UCSD-AML1 (cell line): Measurements from ENCODE around the gene STXBP5L.
"Not testable (repeated sequence)": the region's sequence is repeated elsewhere in the genome, so short reads cannot be mapped to it uniquely, and the experiment has no call there.

Experiments used
- DNase-seq: peaks from one replicate; lab custom pipeline; 2025; ENCODE audit not compliant: unreplicated experiment; lab: John Stamatoyannopoulos, UW

STXBP5L gene

DNA sequence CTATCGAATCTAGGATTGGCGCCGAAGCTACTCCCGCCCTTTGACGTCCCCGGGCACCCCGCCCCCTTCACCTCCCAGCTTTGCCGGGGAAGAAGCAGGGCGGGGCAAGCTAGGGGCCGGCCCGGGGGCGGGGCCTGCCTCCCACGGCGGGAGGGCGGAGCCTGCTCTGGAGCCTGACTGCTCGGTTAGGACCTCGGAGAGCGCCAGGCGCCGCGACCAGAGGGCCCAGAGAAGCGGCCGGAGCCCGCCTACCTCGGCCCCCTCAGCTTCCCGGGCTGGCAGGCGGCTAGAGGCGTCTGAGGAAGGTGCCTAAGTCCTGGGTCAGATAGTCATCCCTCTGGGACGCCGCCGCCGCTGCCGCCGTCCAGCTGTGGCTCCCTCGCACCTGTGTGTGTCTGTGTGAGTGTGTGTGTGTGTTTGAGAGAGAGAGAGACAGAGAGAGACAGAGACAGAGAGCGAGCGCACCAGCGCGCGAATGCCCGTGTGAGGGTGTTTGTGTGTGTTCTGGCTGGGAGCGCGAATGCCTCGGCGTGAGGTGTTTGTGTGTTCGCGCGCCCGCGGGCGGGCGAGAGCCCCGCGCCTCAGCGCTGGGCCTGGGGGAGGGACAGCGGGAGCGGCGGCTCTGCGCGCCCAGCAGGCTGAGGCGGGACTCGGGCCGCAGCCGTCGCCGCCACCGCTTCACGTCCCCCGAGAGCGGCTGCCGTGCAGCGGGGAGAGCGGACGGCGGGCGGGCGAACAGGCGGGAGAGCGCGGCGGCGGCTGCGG, at the start of gene STXBP5L:
TSS of gene STXBP5L (plus strand) at position 176 of the 765 bp plus-strand sequence. CDS start 1,374 bp downstream, outside the sequence.
- peak; percentile 26 for DNase-seq

DNA sequence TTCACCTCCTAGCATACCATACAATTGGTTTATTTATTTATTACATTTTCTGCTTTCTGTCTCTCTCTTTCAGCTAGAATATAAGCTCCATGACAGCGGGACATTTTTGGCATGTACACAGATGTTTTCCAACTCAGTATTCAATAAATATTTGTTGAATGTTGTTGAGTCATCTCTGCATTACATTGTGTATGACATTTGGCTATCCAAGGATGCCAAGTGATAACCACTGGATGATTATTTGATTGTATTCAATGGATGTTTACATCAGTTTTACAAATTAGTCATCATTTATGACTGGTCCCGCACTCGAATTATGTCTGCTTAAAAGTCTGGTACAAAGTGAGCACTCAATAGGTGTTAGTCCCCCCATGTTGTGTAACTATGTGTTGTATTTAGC, 49.5 kb upstream of the STXBP5L start:
- no peak for DNase-seq

GRCh38 chr3:120864541-120864940, 43.5 kb upstream of the STXBP5L start:
- DNase-seq = no peak

DNA sequence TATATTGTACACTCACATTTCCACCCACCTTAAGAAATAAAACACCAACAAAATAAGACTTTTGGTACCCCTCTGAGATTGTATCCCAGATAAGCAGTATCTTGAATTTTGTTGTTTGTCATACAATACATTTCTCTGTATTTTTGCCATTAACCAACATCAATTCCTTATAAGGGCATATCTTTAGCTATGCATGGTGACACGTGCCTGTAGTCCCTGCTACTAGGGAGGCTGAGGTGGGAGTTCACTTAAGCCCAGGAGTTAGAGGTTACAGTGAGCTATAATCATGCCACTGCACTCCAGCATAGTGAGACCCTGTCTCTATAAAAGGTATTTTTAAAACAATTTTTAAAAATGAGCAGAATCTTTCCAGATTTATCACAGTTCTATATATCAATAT, 32.5 kb upstream of the STXBP5L start:
- no peak for DNase-seq

DNA sequence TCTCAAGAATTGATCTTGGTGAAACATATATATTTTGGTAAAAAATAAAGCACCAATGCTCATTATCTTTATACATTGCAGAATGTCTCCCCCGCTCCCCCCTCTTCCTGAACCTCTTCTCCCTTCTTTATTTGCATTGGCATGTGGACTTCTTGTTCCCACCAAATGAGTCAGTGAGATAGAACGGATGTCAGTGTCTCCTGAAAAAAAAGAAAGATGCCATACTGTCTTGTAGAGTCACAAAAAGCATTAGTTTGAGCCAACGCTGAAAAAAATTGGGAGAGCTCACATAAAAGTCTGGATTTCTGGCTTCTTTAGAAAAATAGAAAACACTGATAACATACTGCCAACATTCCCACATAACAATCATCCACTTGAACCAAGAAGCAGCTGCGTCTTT, 32.0 kb upstream of the STXBP5L start:
- no peak for DNase-seq

GRCh38 chr3:120879411-120879810, 28.6 kb upstream of the STXBP5L start:
- DNase-seq = no peak

- no peak for DNase-seq
These were observed 15.1 kb upstream of the STXBP5L start for GRCh38 chr3:120892921-120893320.

DNA sequence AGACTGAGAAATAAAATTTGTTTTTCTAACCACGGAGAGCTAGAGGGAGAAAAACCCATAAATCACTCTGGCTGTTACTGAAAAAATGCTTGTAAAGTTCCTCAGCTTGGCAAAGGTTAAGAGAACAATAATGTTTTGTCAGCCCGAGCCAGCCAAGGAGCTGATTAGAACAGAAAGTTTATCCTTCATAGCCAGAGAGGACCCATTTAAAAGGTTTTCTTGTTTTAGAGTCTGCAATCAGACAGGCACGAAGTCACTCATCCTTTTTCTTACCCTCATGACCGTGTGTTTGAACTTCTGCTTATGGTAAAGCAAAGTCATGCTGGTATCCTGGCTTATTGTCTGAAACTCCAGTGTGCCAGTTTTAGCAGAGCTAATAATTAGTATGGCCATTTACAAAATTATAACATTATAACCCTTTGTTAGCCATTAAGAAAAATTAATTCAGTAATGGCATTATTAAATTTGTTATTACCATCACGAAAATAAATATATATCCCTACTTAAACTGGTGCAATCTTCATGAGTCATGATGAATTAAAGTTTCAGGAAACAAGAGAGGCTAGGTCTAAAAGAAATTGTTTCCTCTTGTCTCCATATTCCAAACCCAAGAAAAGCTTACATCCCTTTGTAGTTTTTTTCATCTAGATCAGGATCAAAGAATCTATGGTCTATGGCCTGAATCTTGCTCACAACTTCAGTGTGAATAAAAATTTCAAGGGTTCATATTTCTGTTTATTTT, 13.5 kb upstream of the STXBP5L start:
- DNase-seq = no peak

DNA sequence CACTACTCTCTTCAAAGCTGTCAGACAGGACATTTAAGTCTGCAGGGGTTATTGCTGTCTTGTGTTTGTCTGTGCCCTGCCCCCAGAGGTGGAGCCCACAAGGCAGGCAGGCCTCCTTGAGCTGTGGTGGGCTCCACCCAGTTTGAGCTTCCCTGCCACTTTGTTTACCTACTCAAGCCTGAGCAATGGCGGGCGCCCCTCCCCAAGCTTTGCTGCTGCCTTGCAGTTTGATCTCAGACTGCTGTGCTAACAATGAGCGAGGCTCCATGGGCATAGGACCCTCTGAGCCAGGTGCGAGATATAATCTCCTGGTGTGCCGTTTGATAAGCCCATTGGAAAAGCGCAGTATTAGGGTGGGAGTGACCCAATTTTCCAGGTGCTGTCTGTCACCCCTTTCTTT, 6.3 kb upstream of the STXBP5L start:
- DNase-seq = not testable (repeated sequence)

DNA sequence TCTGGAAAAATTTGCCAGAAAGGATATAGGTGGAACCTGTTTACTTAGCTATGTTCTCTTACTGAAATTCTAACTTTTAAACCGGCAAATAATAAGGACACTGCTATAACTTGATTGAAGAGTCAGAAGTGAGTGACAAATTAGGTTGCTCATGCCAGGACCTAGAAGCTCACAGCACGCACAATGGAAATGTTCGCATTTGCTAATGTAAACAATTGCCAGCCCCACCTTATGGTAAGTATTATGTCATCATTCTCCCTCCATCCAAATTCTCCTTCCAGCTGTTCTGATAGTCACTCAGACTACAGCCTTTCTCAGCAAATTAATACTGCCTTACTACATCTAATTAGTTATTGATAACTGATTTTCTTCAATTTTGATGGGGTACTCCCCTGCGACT, 4.8 kb upstream of the STXBP5L start:
- no peak for DNase-seq

DNA sequence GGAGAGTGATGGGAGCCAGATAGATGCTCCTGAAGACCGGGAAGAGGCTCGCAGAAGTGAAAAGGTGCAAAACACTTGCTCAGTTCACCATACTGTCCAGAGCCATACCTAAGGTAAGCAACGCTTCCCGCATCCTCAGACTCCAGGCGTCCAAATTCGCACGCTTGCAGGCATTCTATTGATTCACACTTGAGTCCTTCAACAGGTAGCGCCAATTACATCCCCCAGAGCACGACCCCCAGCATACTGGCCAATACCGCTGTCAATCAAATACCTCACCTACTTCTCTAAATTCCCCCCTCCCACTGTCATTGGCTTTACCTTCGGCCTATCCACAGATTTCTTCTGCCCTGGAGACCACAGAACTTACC, 361 bp upstream of the STXBP5L start:
- no peak for DNase-seq

GRCh38 chr3:120908795-120909601, 993 bp downstream of the STXBP5L start:
- no peak for DNase-seq

DNA sequence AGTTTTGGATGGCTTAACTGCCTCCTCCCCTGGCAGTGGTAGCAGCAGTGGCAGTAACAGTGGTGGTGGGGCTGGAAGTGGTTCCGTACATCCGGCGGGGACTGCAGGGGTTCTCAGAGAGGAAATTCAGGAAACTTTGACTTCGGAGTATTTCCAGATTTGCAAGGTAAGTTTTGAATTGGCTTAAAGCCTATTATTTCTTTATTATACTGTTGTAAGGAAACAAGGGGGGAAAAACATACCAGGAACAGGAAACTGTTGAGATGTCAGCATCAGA, 1.5 kb downstream of the STXBP5L start:
- no peak for DNase-seq

DNA sequence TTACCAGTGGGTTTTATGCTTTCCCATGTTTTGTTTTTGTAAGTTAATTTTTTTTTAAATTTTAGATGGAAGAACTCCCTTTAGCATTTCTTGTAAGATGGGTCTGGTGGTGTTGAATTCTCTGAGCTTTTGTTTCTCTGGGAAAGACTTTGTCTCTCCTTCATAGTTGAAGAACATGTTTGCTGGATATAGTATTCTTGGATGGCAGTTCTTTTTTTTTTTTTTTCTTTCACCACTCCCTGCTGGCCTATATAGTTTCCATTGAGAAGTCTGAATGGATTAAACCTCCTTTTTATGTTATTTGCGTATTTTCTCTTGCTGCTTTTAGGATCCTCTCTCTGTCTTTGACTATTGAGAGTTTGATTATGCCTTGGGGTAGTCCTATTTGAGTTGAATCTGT, 18.1 kb downstream of the STXBP5L start:
- DNase-seq = no peak

DNA sequence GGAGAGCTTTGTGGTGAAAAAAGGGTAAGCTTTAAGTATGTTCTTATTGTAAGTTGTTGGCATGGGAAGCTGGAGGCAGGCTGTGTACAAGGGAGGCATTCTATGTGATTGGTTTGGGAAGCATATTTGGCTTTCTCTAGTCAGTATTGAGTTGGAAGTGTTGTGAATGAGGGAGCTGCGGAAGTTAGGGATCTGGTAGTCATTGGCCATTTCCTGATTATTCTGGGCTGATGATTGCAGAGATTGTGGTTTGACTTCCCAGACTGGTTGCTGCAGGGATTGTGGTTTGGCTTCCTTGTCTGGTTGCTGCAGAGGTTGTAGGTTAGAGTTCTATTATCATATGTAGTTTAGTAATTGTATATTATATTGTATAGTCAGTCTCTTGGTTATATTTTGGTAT, 21.0 kb downstream of the STXBP5L start:
- no peak for DNase-seq

DNA sequence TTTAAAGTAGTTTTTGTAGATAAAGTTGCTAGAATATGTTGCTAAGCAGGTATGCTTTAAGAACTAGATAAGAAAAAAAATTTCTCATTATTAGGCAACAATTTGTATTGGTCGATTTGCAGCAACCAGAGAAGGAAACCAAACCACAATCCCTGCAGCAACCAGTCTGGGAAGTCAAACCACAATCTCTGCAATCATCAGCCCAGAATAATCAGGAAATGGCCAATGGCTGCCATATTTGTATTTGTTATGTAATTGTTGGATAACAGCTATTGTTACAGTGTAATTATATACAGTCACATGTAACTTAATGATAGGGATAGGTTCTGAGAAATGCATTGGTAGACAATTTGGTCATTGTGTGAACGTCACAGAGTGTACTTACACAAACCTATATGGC, 23.6 kb downstream of the STXBP5L start:
- DNase-seq = no peak

GRCh38 chr3:120956143-120956542, 48.1 kb downstream of the STXBP5L start:
- no peak for DNase-seq

GRCh38 chr3:120982608-120983320, 74.8 kb downstream of the STXBP5L start:
- no peak for DNase-seq

DNA sequence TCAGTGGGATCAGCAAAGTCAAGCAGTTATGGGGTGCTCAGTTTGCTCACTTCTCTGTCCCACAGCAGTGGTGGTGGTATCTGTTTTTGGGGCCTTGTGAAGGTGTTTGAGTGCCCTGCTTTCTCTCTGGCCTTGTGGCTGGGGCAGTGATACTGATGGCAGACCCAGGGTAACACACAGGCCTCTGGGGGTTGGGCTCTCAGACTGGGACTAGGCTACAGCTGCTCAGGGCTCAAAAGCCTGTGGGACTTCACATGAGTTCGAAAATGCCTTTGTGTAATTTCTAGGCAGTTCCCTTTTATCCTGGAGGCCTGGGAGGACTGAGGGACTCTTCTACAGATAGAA, 75.3 kb downstream of the STXBP5L start:
- no peak for DNase-seq

GRCh38 chr3:120983841-120984240, 75.8 kb downstream of the STXBP5L start:
- DNase-seq = no peak

DNA sequence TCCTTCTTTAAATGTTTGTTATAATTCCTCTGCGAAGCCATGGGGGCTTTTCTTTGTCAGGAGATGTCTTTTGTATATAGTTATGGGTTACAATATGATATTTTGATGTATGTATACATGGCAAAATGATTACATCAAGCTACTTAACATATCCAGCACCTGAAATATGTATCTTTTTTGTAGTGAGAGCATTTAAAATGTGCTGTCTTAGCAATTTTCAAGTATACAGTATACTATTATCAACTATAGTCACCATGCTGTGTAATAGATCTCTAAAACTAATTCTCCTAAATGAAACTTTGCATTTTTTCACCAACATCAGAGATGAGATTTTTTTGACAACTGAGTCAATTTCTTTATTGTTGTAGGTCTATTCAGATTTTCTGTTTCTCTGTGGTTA, 77.2 kb downstream of the STXBP5L start:
- DNase-seq = no peak
